ENCODE measurements around the gene PHLPP2.

Gene PHLPP2

GRCh38 chr16:71727551-71728324 lies 3.2 kb upstream of the PHLPP2 start:
- H3K36me3 ChIP-seq (ENCODE audit: insufficient read depth, low read length) = peaks cover 24% of the 10 kb centered on the region; the same call in 1 of the 2 replicates
- TF ChIP-seq CTCF (conservative IDR thresholded peaks at IDR 0.05; ENCODE audit: low read length) (no peak), EZH2phosphoT487 (IDR thresholded peaks at IDR 0.05; ENCODE audit: borderline replicate concordance) (no peak)
- H3K9me2 ChIP-seq (replicated peaks; ENCODE audit: low read depth, low read length) = no peaks in the 10 kb centered on the region
- H3K79me2 ChIP-seq (ENCODE audit: insufficient read depth, low read length) = no peaks in the 10 kb centered on the region
- no peak overlapping the region for H3K4me2 ChIP-seq (ENCODE audit: low read depth, low read length, poor library complexity, severe bottlenecking)
- no peaks in the 10 kb centered on the region for H3K9me3 ChIP-seq (ENCODE audit: insufficient read depth, low read depth, low read length)
- no peak overlapping the region for H3K9ac ChIP-seq (ENCODE audit: low read depth, low read length, poor library complexity, severe bottlenecking)
- H3K4me3 ChIP-seq (ENCODE audit: low read length, poor library complexity, severe bottlenecking) = no peak overlapping the region
- H4K20me1 ChIP-seq (ENCODE audit: insufficient read depth, low read length, poor library complexity, severe bottlenecking) = no peaks in the 10 kb centered on the region
- H3K27me3 ChIP-seq (ENCODE audit: insufficient read depth, low read length, poor library complexity, severe bottlenecking) = no peaks in the 10 kb centered on the region
- peaks cover 7% of the 10 kb centered on the region for H3K4me1 ChIP-seq (ENCODE audit: insufficient read depth, low read length, poor library complexity, severe bottlenecking)
- H3F3A ChIP-seq (ENCODE audit: low read depth) = 0 out of 2 replicates have a peak, but pooled peaks cover 5% of the 10 kb centered on the region
- no peak overlapping the region for H2AFZ ChIP-seq (ENCODE audit: low read length)

- no peak overlapping the region for H3K9ac ChIP-seq (ENCODE audit: low read depth, low read length, poor library complexity, severe bottlenecking)
- peaks cover 4% of the 10 kb centered on the region for H4K20me1 ChIP-seq (ENCODE audit: insufficient read depth, low read length, poor library complexity, severe bottlenecking)
- no peak overlapping the region for H2AFZ ChIP-seq (ENCODE audit: low read length)
- peaks cover 5% of the 10 kb centered on the region for H3K79me2 ChIP-seq (ENCODE audit: insufficient read depth, low read length)
- no peak overlapping the region for H3K4me3 ChIP-seq (ENCODE audit: low read length, poor library complexity, severe bottlenecking)
- no peaks in the 10 kb centered on the region for H3K27me3 ChIP-seq (ENCODE audit: insufficient read depth, low read length, poor library complexity, severe bottlenecking)
- no peak overlapping the region for H3K4me2 ChIP-seq (ENCODE audit: low read depth, low read length, poor library complexity, severe bottlenecking)
- peaks cover 16% of the 10 kb centered on the region for H3K4me1 ChIP-seq (ENCODE audit: insufficient read depth, low read length, poor library complexity, severe bottlenecking)
- H3K36me3 ChIP-seq (ENCODE audit: insufficient read depth, low read length) = peaks cover 13% of the 10 kb centered on the region; the same call in 1 of the 2 replicates
- no peaks in the 10 kb centered on the region for H3K9me3 ChIP-seq (ENCODE audit: insufficient read depth, low read depth, low read length)
- H3K9me2 ChIP-seq (replicated peaks; ENCODE audit: low read depth, low read length) = no peaks in the 10 kb centered on the region
- H3F3A ChIP-seq (ENCODE audit: low read depth) = 0 out of 2 replicates have a peak, but pooled peaks cover 5% of the 10 kb centered on the region
- TF ChIP-seq EZH2phosphoT487 (IDR thresholded peaks at IDR 0.05; ENCODE audit: borderline replicate concordance) (no peak), CTCF (conservative IDR thresholded peaks at IDR 0.05; ENCODE audit: low read length) (no peak)
Observed at GRCh38 chr16:71726476-71727315, 2.2 kb upstream of the PHLPP2 start.

GRCh38 chr16:71723537-71724319 lies 773 bp downstream of the PHLPP2 start:
- Histone ChIP-seq H3K9me3 (ENCODE audit: insufficient read depth, low read depth, low read length) (no peaks in the 10 kb centered on the region), H3K79me2 (ENCODE audit: insufficient read depth, low read length) (peaks cover 24% of the 10 kb centered on the region), H3K27me3 (ENCODE audit: insufficient read depth, low read length, poor library complexity, severe bottlenecking) (no peaks in the 10 kb centered on the region), H2AFZ (ENCODE audit: low read length) (peak overlapping the region; percentile 92), H3K9me2 (replicated peaks; ENCODE audit: low read depth, low read length) (no peaks in the 10 kb centered on the region), H3F3A (ENCODE audit: low read depth) (0 out of 2 replicates have a peak, but pooled peaks cover 5% of the 10 kb centered on the region), H3K9ac (ENCODE audit: low read depth, low read length, poor library complexity, severe bottlenecking) (peak overlapping the region; percentile 45), H4K20me1 (ENCODE audit: insufficient read depth, low read length, poor library complexity, severe bottlenecking) (peaks cover 4% of the 10 kb centered on the region), H3K36me3 (ENCODE audit: insufficient read depth, low read length) (no peaks in the 10 kb centered on the region), H3K4me2 (ENCODE audit: low read depth, low read length, poor library complexity, severe bottlenecking) (peak overlapping the region; percentile 76), H3K4me3 (ENCODE audit: low read length, poor library complexity, severe bottlenecking) (peak overlapping the region; percentile 85), H3K4me1 (ENCODE audit: insufficient read depth, low read length, poor library complexity, severe bottlenecking) (peaks cover 19% of the 10 kb centered on the region)
- TF ChIP-seq EZH2phosphoT487 (IDR thresholded peaks at IDR 0.05; ENCODE audit: borderline replicate concordance) (no peak), CTCF (conservative IDR thresholded peaks at IDR 0.05; ENCODE audit: low read length) (no peak)
